Keratinocyte (primary cell): ENCODE measurements around the gene PDE10A. TPM values are rescaled to one million over a fixed set of nuclear protein-coding genes. Genes with fewer than 3 reads are reported as not detected.

Source experiments
- DNase-seq: peaks from one replicate; pipeline ENCODE4 v3.0.0-alpha.2; 2011; ENCODE audit warnings: low read depth, missing footprints, low spot score
- FAIRE-seq: peaks from 2 replicates; lab custom pipeline; 2011; peaks lifted over from hg19 to GRCh38; lab: Jason Lieb, UNC
- H2AFZ ChIP-seq: 2 replicates; pipeline ENCODE4 v1.6.0; 2012; ENCODE audit warnings: low read length, control low read depth, inconsistent platforms; ENCODE audit not compliant: control insufficient read depth
- H3K27ac ChIP-seq: 2 replicates; pipeline ENCODE4 v1.5.1; 2011; ENCODE audit warnings: low read length; ENCODE audit not compliant: control insufficient read depth, insufficient read depth
- H3K27me3 ChIP-seq: 3 replicates; pipeline ENCODE4 v1.6.0; 2011; ENCODE audit warnings: low read length; ENCODE audit not compliant: control insufficient read depth, insufficient read depth; ENCODE audit errors: extremely low read depth
- H3K36me3 ChIP-seq, 2 experiments: 2 replicates in 1 of 2; 3 replicates in 1 of 2; pipeline ENCODE4 v1.5.1; 2011; ENCODE audit warnings: low read length in 2 of 2, mild to moderate bottlenecking in 1 of 2; ENCODE audit not compliant: control insufficient read depth in 2 of 2, insufficient read depth in 2 of 2; ENCODE audit errors: extremely low read depth in 1 of 2
- H3K4me1 ChIP-seq: 3 replicates; pipeline ENCODE4 v1.5.1; 2011; ENCODE audit warnings: low read length; ENCODE audit not compliant: control insufficient read depth, insufficient read depth; ENCODE audit errors: extremely low read depth
- H3K4me2 ChIP-seq: 3 replicates; pipeline ENCODE4 v1.6.0; 2011; ENCODE audit warnings: low read depth, low read length; ENCODE audit not compliant: control insufficient read depth, insufficient read depth; ENCODE audit errors: extremely low read depth
- H3K4me3 ChIP-seq, 3 experiments: fragments of 200-600 bp in 1 of 3; sonication (generic) in 1 of 3; 2 replicates in 2 of 3; 3 replicates in 1 of 3; pipeline ENCODE4 v1.5.1; 2011 to 2016; ENCODE audit warnings: low read length in 3 of 3, mild to moderate bottlenecking in 3 of 3, control low read depth in 2 of 3, inconsistent platforms in 1 of 3, low read depth in 1 of 3, mixed read lengths in 1 of 3, mixed run types in 1 of 3, moderate library complexity in 1 of 3; ENCODE audit not compliant: control insufficient read depth in 2 of 3, insufficient read depth in 2 of 3; ENCODE audit errors: extremely low read depth in 1 of 3
- H3K79me2 ChIP-seq: 2 replicates; pipeline ENCODE4 v1.6.0; 2012; ENCODE audit warnings: low read length; ENCODE audit not compliant: control insufficient read depth, insufficient read depth
- H3K9ac ChIP-seq: 3 replicates; pipeline ENCODE4 v1.6.0; 2011; ENCODE audit warnings: low read length; ENCODE audit not compliant: control insufficient read depth, insufficient read depth; ENCODE audit errors: extremely low read depth
- H3K9me1 ChIP-seq: 3 replicates; pipeline ENCODE4 v1.6.0; 2011; ENCODE audit warnings: low read length; ENCODE audit not compliant: control insufficient read depth, insufficient read depth; ENCODE audit errors: extremely low read depth
- H3K9me3 ChIP-seq: 2 replicates; pipeline ENCODE4 v1.5.1; 2012; ENCODE audit warnings: low read depth, low read length; ENCODE audit not compliant: control insufficient read depth
- H4K20me1 ChIP-seq: 3 replicates; pipeline ENCODE4 v1.6.0; 2011; ENCODE audit warnings: low read length; ENCODE audit not compliant: control insufficient read depth, insufficient read depth; ENCODE audit errors: extremely low read depth
- CTCF ChIP-seq, 3 experiments: IDR thresholded peaks in 1 of 3; conservative IDR thresholded peaks in 1 of 3; optimal IDR thresholded peaks in 1 of 3; 2 replicates in 2 of 3; 3 replicates in 1 of 3; pipeline versions ENCODE3 to v1.5.1; 2011; ENCODE audit warnings: low read length in 3 of 3, mild to moderate bottlenecking in 3 of 3, moderate library complexity in 2 of 3, control low read depth in 1 of 3, inconsistent platforms in 1 of 3; ENCODE audit not compliant: insufficient read depth in 2 of 3; ENCODE audit errors: extremely low read depth in 1 of 3
- EZH2 ChIP-seq: IDR thresholded peaks from one replicate; pipeline ENCODE4 v1.6.1; 2012; ENCODE audit warnings: inconsistent platforms, mild to moderate bottlenecking, low read length, moderate library complexity
- dilution Hi-C: fragments of 300-500 bp; cut with MboI; formaldehyde crosslinking; loops from one replicate; pipeline ENCODE4 v1.7.0; 2020; ENCODE audit warnings: low sequenced_read_pairs; ENCODE audit not compliant: extremely low pct_ligation_motif_present
- polyA plus RNA-seq, 5 experiments: library from polyadenylated mRNA; depleted of rRNA in 3 of 5; stranded (reverse) in 3 of 5; stranded (forward) in 1 of 5; unstranded in 1 of 5; fragments of >200 nt; gene quantifications; 1 replicate in 1 of 5; 2 replicates in 3 of 5; 3 replicates in 1 of 5; pipeline versions ENCODE4 v1.2.1 to v1.2.3, GENCODE V29; 2011 to 2012; ENCODE audit warnings: missing spikeins in 2 of 5, low read depth in 1 of 5, low replicate concordance in 1 of 5

PDE10A gene
- polyA plus RNA-seq, 1 donor (not counting 4 experiments of a cell fraction or from before 2014, with no cell fraction given), result not detected

- no peak overlapping the region for H2AFZ ChIP-seq
- H3K9me1 ChIP-seq, result no peaks in the 10 kb centered on the region
- H3K9ac ChIP-seq, result no peak overlapping the region
- no peak overlapping the region for H3K27ac ChIP-seq
- no peaks in the 10 kb centered on the region for H3K4me1 ChIP-seq
- no peak for FAIRE-seq
- no peaks in the 10 kb centered on the region for H3K27me3 ChIP-seq
- no peak for TF ChIP-seq CTCF (optimal IDR thresholded peaks at IDR 0.05 in 1 of 3, IDR thresholded peaks at IDR 0.05 in 1 of 3, conservative IDR thresholded peaks at IDR 0.05 in 1 of 3; ENCODE audit: extremely low read depth in 1 of 3, insufficient read depth in 2 of 3, low read length in 3 of 3)
- no peak for TF ChIP-seq EZH2
- dilution Hi-C loops, result no loop called here
- H4K20me1 ChIP-seq, result no peaks in the 10 kb centered on the region
- H3K36me3 ChIP-seq, result no peaks in the 10 kb centered on the region
- no peaks in the 10 kb centered on the region for H3K79me2 ChIP-seq
- DNase-seq, result no peak
- no peak overlapping the region for H3K4me2 ChIP-seq
- no peak overlapping the region for H3K4me3 ChIP-seq
- peaks cover 2% of the 10 kb centered on the region for H3K9me3 ChIP-seq
Observed at GRCh38 chr6:165698868-165699267, 35.8 kb upstream of the PDE10A start.

- Histone ChIP-seq H3K4me1 (no peaks in the 10 kb centered on the region), H3K9me1 (no peaks in the 10 kb centered on the region), H2AFZ (no peak overlapping the region), H3K79me2 (no peaks in the 10 kb centered on the region), H3K27ac (no peak overlapping the region), H3K27me3 (no peaks in the 10 kb centered on the region), H4K20me1 (no peaks in the 10 kb centered on the region), H3K4me3 (no peak overlapping the region), H3K4me2 (no peak overlapping the region), H3K9me3 (peaks cover 4% of the 10 kb centered on the region), H3K9ac (no peak overlapping the region), H3K36me3 (no peaks in the 10 kb centered on the region)
- dilution Hi-C loops, result no loop called here
- FAIRE-seq, result no peak
- no peak for DNase-seq
- TF ChIP-seq CTCF (optimal IDR thresholded peaks at IDR 0.05 in 1 of 3, IDR thresholded peaks at IDR 0.05 in 1 of 3, conservative IDR thresholded peaks at IDR 0.05 in 1 of 3; ENCODE audit: extremely low read depth in 1 of 3, insufficient read depth in 2 of 3, low read length in 3 of 3) (no peak), EZH2 (no peak)
Observed at GRCh38 chr6:165697171-165697570, 34.1 kb upstream of the PDE10A start.
